GM12801 (cell line): ENCODE measurements around the gene FHOD1.

Experiments used
- TF ChIP-seq, protein P1 (sequence below): IDR thresholded peaks from one replicate; pipeline ENCODE4 v1.5.1; 2011; ENCODE audit warnings: control low read depth; ENCODE audit not compliant: insufficient read length; ENCODE audit errors: extremely low read depth

The FHOD1 gene

DNA sequence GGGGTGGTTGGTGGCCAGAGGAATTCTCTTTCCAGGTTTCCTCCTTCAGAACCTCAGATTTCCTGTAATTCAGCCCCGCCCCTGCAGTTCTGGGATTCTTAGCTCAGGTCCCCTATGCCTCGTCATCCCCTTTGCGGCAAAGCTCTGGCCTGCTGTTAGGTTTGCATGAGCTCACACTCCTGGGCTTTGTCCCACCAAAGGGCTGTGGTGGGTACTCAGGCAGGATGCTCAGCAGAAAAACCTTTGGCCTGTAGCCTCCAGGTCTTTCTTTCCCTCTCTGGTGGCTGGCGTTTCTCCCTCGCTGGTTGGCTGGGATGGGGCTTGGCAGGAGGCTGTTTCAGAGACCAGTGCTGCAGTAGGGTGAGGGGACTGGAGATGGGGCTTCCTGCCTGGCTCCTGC is 22.5 kb upstream of the FHOD1 start:
- TF ChIP-seq, protein P1, sequence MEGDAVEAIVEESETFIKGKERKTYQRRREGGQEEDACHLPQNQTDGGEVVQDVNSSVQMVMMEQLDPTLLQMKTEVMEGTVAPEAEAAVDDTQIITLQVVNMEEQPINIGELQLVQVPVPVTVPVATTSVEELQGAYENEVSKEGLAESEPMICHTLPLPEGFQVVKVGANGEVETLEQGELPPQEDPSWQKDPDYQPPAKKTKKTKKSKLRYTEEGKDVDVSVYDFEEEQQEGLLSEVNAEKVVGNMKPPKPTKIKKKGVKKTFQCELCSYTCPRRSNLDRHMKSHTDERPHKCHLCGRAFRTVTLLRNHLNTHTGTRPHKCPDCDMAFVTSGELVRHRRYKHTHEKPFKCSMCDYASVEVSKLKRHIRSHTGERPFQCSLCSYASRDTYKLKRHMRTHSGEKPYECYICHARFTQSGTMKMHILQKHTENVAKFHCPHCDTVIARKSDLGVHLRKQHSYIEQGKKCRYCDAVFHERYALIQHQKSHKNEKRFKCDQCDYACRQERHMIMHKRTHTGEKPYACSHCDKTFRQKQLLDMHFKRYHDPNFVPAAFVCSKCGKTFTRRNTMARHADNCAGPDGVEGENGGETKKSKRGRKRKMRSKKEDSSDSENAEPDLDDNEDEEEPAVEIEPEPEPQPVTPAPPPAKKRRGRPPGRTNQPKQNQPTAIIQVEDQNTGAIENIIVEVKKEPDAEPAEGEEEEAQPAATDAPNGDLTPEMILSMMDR, result no peak

DNA sequence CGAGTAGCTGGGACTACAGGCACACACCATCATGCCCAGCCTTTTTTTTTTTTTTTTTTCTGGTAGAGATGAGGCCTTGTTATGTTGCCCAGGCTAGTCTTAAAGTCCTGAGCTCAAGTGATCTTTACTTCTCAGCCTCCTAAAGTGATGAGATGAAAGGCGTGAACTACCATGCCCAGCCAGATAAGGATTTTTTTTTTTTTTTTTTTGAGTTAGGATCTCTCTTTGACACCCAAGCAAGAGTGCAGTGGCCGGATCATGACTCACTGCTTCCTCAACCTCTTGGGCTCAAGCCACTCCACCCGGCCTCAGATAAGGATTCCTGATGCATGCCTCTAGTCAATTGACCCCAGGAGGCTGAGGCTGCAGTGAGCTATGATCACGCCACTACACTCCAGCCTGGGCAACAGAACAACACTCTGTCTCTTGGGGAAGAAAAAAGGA is 20.9 kb upstream of the FHOD1 start:
- TF ChIP-seq, protein P1, result no peak

DNA sequence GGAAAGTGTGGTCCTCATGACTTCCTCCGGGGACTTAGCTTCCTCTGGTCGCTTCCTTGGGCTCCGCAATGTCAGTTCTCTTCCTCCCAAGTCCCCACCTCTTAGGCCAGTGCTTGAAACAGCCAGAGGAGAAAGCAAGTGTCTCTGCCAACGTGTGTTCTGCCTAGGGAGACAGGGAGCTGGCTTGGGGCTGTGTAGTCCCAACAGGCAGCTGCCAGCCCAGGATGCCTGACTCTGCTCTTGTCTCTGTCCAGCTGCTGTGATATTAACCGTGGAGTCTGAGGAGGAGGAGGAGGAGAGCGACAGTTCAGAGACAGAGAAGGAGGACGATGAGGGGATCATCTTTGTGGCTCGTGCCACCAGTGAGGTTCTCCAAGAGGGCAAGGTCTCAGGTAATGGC is 18.6 kb upstream of the FHOD1 start:
- TF ChIP-seq, protein P1, result no peak

DNA sequence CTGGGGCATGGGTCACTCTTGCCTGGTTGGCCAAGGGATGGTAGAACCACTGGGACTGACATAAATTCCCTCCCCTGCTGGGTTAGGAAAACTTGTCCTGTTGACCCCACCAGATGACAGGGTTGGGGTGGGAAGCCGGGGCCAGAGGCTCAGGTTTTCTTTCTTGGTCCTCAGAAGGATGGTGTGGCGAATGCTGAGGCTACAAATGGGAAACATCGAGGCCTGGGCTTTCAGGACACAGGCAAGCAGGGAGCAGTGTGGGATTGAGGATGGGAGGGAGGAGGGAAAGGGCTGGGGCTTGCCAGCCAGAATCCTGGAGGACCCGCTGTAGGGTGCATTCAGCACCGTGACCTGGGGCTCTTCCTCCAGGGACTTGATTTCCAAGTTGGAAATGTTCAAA is 17.6 kb upstream of the FHOD1 start:
- TF ChIP-seq, protein P1, result no peak

DNA sequence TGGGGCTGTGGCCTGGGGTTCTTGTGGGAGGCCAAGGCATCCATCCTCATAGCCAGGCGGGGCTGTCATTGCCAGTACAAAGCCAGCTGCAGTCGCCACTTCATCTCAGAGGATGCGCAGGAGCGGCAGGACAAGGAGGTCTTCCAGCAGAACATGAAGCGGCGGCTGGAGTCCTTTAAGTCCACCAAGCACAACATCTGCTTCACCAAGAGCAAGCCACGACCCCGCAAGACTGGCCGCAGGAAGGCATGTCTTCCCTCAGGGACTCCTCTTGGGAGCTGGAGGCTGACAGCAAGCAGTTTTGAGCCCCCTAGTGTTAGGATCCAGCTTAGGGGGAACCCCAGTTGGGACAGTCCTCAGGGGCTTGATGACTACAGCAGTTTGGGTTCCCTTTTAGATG is 17.0 kb upstream of the FHOD1 start:
- TF ChIP-seq, protein P1, result no peak

DNA sequence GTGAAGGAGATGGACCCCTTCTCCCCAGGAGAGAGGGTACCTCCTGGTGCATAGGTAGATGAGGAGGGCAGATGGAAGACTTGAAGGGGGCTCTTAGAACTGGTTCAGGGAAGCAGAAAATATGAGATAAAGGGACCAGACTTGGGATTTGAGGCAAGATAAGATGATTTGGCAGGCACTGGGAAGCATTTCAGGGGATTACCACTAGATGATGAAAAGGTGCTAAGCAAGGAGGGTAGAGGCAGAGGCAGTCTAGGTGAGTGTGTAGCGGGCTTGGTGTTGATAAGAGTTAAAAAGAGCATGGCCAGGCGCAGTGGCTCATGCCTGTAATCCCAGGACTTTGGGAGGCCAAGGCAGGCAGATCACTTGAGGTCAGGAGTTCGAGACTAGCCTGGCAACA is 15.9 kb upstream of the FHOD1 start:
- TF ChIP-seq, protein P1, result no peak

DNA sequence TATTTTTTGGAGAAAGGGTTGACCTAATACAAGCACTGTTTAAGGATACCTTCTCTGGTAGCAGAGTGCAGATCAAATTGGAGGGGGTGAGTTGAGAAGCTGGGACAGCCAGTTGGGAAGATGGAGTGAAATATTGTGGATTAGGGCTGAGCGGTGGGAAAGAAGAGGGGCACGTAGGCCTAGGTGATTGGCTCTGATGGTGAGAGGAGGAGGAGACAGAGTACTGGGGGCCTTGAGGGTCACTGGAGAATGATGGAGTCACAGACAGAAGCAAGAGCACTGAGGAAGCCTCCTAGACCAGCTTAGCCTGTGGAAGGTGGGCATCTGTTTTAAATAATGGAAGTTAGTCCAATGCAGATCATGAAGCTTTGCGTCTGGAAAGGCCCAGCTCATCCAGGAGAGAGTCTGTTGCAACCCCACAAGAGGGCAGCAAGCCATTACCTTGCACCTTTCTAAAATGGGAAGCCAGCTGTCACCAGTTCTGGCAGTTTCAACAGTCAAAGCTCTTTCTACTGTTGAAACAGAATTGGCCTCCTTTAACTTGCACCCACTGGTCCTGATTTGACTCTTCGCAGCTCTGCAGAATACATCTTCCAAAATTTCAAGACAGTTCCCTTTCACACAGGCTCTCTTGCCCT is 13.3 kb upstream of the FHOD1 start:
- TF ChIP-seq, protein P1, result no peak
